SU-DHL-6 (cell line): Measurements from ENCODE around the gene SCGB1D1.

ENCODE experiments used
- EZH2phosphoT487 ChIP-seq: fragments of 200-600 bp; sonication (generic), shearing (Covaris generic); conservative IDR thresholded peaks from 2 replicates; pipeline ENCODE4 v1.6.1; 2018; ENCODE audit warnings: mild to moderate bottlenecking, antibody characterized with exemption, low read length, moderate library complexity, mixed read lengths
- TF ChIP-seq, protein P1 (sequence below): fragments of 200-600 bp; sonication (generic); IDR thresholded peaks from one replicate; pipeline ENCODE4 v1.5.1; 2017; ENCODE audit warnings: antibody characterized with exemption, mild to moderate bottlenecking, low read length, moderate library complexity; ENCODE audit not compliant: insufficient read depth, poor library complexity, severe bottlenecking

DNA sequence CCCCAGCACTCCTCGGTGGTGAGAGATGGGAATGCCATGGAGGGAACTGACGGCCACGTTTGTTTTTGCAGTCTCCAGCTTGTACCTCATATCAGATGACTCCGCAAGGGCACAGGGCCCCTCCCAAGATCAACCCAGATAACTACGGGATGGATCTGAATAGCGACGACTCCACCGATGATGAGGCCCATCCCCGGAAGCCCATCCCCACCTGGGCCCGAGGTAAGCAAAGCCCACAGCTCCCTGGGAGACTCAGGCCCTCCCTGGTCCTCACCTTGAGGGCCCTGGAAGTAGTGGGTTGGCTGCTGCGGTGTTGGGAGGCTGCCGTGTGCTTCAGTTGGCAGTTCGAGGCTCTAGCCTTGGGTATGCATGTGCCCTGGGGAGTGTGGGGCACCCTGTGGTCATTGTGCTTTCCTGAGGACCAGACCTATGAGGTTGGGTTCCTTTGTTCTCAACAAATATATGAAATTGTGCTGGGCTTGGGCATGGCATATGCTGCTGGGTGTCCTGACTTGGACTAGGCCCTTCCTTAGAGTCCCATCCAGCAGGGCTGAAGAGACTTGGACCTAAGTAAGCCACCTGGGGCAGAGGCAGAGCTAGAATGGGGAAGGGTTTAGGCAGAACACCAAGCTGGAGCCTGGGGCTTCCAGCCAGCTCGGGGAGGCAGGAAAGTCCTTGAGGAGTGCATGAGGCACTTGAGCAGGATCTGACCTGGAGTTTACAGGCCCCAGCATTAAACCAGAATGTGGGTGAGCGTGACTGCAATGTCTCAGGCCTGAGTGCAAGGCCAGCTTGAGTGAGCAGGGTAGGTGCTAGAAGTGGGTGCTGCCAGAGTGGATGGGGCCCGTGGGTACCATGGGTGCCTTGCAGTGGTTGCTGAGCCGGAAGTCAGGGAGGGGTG is 39.8 kb upstream of the SCGB1D1 start:
- TF ChIP-seq, protein P1, sequence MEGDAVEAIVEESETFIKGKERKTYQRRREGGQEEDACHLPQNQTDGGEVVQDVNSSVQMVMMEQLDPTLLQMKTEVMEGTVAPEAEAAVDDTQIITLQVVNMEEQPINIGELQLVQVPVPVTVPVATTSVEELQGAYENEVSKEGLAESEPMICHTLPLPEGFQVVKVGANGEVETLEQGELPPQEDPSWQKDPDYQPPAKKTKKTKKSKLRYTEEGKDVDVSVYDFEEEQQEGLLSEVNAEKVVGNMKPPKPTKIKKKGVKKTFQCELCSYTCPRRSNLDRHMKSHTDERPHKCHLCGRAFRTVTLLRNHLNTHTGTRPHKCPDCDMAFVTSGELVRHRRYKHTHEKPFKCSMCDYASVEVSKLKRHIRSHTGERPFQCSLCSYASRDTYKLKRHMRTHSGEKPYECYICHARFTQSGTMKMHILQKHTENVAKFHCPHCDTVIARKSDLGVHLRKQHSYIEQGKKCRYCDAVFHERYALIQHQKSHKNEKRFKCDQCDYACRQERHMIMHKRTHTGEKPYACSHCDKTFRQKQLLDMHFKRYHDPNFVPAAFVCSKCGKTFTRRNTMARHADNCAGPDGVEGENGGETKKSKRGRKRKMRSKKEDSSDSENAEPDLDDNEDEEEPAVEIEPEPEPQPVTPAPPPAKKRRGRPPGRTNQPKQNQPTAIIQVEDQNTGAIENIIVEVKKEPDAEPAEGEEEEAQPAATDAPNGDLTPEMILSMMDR: no peak
- TF ChIP-seq EZH2phosphoT487: no peak
